Colonic mucosa (tissue), 4 donors: ENCODE results near the gene GPD1. TPM values are rescaled to one million over a fixed set of nuclear protein-coding genes. Genes with fewer than 3 reads are reported as not detected.

Source experiments
- DNase-seq: peaks from one replicate; pipeline ENCODE4 v3.0.0-alpha.2; 2020
- H3K27ac ChIP-seq: fragments of 200-600 bp; one replicate; pipeline ENCODE4 v1.8.0; 2021
- H3K27me3 ChIP-seq: fragments of 200-600 bp; one replicate; pipeline ENCODE4 v1.8.0; 2021
- H3K36me3 ChIP-seq: fragments of 200-600 bp; one replicate; pipeline ENCODE4 v1.8.0; 2021
- H3K4me1 ChIP-seq: fragments of 200-600 bp; one replicate; pipeline ENCODE4 v1.8.0; 2021; ENCODE audit warnings: mild to moderate bottlenecking
- H3K4me3 ChIP-seq: fragments of 200-600 bp; one replicate; pipeline ENCODE4 v1.8.0; 2021
- H3K9ac ChIP-seq, 2 donors: one replicate each; pipeline ENCODE4 v1.7.0; 2013; ENCODE audit warnings: control low read depth in 2 of 2, low read depth in 2 of 2, low read length in 2 of 2
- H3K9me3 ChIP-seq: fragments of 200-600 bp; one replicate; pipeline ENCODE4 v1.8.0; 2021
- intact Hi-C: fragments of 100-400 bp; cut with DNase I; formaldehyde crosslinking; loops from one replicate; pipeline ENCODE4 v1.14.1; 2022
- total RNA-seq, 2 donors: library from RNA; stranded (reverse); fragmentation: NEBNext Ultra II Directional in 1 of 2; extraction: Animal tissue kit (Norgen Biotek cat#: 25700) in 1 of 2; gene quantifications; one replicate each; pipeline ENCODE4 v1.2.1, GENCODE V29; 2021
- TF ChIP-seq, protein P1 (sequence below): fragments of 200-600 bp; IDR thresholded peaks from one replicate; pipeline ENCODE4 v1.8.0; 2022; ENCODE audit warnings: antibody characterized with exemption, mild to moderate bottlenecking
- donor health status: healthy.
- donor health status: DM: no; HTN: no; CAD: no.
- donor health status: DM: no; HTN: no; CAD: no.

The GPD1 gene
- total RNA-seq, 2 donors from 2014 or later, result 2.1 to 3.4 TPM

DNA sequence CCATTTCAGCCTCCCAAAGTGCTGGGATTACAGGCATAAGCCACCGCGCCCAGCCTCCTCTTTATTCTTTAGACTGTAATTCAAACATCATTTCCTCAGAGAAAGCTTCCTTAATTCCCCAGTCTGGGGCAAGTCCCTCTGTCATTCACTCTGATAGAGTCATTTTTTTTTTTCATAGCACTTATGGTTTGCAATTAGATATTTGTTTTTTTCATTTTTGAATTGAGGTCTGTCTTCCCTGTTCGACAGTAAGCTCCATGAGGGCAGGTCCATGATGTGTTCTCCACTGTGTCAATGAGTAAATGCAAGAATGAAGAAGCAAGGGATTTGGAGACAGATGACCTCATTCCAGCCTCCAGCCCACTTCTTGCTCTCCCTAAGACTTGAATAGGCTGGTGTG is 34.3 kb upstream of the GPD1 start:
- H3K36me3 ChIP-seq, result no peaks in the 10 kb centered on the region
- no peaks in the 10 kb centered on the region for H3K27me3 ChIP-seq
- no peak overlapping the region for H3K4me3 ChIP-seq
- intact Hi-C loops, result loop anchor here (5.0 to 10.0 kb wide), 2 partner anchors 97 to 205 kb away; partner anchors contain the start of gene AQP6
- H3K27ac ChIP-seq, result no peak overlapping the region
- TF ChIP-seq, protein P1, sequence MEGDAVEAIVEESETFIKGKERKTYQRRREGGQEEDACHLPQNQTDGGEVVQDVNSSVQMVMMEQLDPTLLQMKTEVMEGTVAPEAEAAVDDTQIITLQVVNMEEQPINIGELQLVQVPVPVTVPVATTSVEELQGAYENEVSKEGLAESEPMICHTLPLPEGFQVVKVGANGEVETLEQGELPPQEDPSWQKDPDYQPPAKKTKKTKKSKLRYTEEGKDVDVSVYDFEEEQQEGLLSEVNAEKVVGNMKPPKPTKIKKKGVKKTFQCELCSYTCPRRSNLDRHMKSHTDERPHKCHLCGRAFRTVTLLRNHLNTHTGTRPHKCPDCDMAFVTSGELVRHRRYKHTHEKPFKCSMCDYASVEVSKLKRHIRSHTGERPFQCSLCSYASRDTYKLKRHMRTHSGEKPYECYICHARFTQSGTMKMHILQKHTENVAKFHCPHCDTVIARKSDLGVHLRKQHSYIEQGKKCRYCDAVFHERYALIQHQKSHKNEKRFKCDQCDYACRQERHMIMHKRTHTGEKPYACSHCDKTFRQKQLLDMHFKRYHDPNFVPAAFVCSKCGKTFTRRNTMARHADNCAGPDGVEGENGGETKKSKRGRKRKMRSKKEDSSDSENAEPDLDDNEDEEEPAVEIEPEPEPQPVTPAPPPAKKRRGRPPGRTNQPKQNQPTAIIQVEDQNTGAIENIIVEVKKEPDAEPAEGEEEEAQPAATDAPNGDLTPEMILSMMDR, result no peak
- DNase-seq, result no peak
- H3K4me1 ChIP-seq, result no peaks in the 10 kb centered on the region
- no peaks in the 10 kb centered on the region for H3K9me3 ChIP-seq
- no peak overlapping the region for H3K9ac ChIP-seq

DNA sequence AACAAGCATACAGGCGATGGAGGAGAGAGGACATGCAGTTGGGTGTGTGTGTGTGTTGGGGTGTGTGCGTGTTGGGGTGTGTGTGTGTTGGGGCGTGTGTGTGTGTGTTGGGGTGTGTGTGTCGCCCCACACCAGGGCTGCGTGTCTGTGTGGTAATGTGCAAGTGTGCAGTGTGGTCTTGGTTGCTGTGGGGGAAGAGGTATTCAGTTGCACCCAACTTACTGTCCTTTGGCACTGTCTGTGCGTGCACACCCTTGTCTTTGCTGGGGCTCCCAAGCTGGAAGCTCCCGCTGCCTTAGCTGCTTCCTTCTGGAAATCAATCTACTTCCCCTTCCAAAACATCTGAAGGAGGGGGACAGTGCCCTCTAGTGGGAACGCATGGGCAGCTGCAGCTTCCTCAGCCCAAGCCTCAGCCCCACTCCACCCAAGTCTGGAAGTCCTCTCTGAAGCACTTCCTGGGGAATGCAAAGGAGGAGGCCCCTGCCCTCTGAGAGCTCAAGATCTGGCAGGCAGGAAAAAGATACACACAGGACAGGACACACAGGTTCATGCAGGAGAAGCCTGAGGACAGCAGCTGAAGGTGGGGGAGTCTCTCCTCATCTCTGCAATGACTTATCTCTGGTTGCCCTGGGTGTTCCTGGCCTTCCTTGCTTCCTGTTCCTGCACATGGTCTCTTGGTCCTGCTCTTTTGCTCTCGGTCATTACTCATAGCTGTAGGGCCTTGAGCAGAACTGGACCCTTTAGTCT is 33.3 kb upstream of the GPD1 start:
- no peaks in the 10 kb centered on the region for H3K9me3 ChIP-seq
- intact Hi-C loops, result loop anchor here (5.0 kb wide), 1 partner anchor 33 kb away; no protein-coding TSS in a partner anchor
- no peaks in the 10 kb centered on the region for H3K27me3 ChIP-seq
- TF ChIP-seq, protein P1, result peak; percentile 81
- no peak overlapping the region for H3K9ac ChIP-seq
- no peaks in the 10 kb centered on the region for H3K36me3 ChIP-seq
- no peak overlapping the region for H3K4me3 ChIP-seq
- DNase-seq, result peak; percentile 89
- H3K27ac ChIP-seq, result no peak overlapping the region
- H3K4me1 ChIP-seq, result no peaks in the 10 kb centered on the region

DNA sequence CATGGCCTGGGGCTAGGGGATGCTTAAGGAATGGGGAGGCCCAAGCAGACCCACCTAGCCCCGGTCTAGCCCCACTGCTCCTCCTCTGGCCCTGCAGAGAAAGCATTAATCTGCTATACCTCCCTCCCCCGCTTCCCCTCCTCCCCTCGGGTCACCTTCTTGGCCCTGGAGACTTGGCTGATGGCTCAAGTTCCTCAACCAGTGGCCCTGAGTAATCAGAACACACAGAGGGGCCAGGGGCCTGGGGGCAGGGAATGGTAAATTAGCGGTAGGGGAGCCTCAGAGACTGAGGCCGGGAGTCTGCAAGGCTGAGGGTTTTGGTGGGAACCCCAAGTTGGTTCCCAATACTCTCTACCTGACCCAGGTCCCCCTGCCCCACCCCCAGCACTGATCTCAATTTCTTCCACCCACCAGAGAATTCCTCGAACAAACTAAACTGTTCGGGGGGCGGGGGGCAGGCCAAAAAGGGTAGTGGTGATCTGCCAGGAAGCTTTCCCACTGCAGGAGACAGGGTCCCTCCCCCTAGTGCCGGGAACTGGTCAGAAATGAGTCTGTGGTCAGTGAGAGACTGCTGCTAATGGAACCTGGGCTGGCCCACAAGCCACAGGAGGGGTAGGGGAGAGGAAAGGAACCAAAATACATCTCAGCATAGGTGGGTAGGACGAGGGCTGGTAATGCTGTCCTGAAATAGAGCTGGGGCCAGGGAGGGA is 31.5 kb upstream of the GPD1 start:
- Histone ChIP-seq H3K36me3 (no peaks in the 10 kb centered on the region), H3K9ac (no peak overlapping the region), H3K4me3 (no peak overlapping the region), H3K27ac (no peak overlapping the region), H3K9me3 (no peaks in the 10 kb centered on the region), H3K27me3 (no peaks in the 10 kb centered on the region), H3K4me1 (no peaks in the 10 kb centered on the region)
- intact Hi-C loops, result loop anchor here (5.0 kb wide), 1 partner anchor 35 kb away; no protein-coding TSS in a partner anchor
- no peak for DNase-seq
- TF ChIP-seq, protein P1, result no peak

DNA sequence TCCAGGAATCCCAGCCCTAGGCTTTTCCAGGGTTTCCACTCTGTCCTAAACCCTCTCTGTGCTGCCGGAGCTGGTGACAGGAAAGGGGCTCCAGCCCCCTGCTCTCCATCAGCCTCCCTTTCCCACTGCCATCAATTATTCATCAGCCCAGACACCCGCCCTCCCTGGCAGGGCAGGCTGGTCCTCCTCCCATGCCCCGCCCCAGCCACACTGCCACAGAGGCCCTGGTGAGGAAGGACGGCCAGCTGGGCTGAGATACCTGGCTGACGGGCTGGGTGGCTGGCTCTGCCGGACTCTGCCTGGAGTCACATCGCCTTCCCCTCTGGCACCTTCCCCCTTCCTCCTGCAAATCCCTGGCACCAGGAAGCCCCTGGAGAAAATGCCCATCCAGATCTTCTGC is 30.6 kb upstream of the GPD1 start:
- Histone ChIP-seq H3K27ac (no peak overlapping the region), H3K9ac (no peak overlapping the region), H3K4me1 (no peaks in the 10 kb centered on the region), H3K4me3 (no peak overlapping the region), H3K27me3 (no peaks in the 10 kb centered on the region), H3K9me3 (no peaks in the 10 kb centered on the region), H3K36me3 (no peaks in the 10 kb centered on the region)
- intact Hi-C loops, result loop anchor here (5.0 kb wide), 1 partner anchor 36 kb away; no protein-coding TSS in a partner anchor
- TF ChIP-seq, protein P1, result no peak
- no peak for DNase-seq

DNA sequence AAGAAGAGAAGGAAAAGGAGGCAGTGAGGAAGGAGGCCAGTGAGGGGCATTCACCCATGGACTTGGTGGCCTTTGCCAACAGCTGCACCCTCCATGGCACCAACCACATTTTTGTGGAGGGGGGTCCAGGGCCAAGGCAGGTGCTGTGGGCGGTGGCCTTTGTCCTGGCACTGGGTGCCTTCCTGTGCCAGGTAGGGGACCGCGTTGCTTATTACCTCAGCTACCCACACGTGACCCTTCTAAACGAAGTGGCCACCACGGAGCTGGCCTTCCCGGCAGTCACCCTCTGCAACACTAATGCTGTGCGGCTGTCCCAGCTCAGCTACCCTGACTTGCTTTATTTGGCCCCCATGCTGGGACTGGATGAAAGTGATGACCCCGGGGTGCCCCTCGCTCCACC is 30.1 kb upstream of the GPD1 start:
- no peak for DNase-seq
- intact Hi-C loops, result loop anchor here (5.0 kb wide), 1 partner anchor 36 kb away; no protein-coding TSS in a partner anchor
- TF ChIP-seq, protein P1, result no peak
- Histone ChIP-seq H3K4me3 (no peak overlapping the region), H3K4me1 (no peaks in the 10 kb centered on the region), H3K9me3 (no peaks in the 10 kb centered on the region), H3K27ac (no peak overlapping the region), H3K36me3 (no peaks in the 10 kb centered on the region), H3K27me3 (no peaks in the 10 kb centered on the region), H3K9ac (no peak overlapping the region)
